A549 (cell line): ENCODE data around the gene RAB3B. TPM values are rescaled to one million over a fixed set of nuclear protein-coding genes. Genes with fewer than 3 reads are reported as not detected.

Source experiments
- ATAC-seq, 2 experiments: fragments of 200-7000 bp in 1 of 2; fragments of >200 bp in 1 of 2; cut with Nextera tagmentation in 1 of 2; cut with Tn5 transposase in 1 of 2; 3 replicates each; pipeline versions ENCODE4 v1.8.0 to v1.9.1; 2018 to 2020; ENCODE audit warnings: mild to moderate bottlenecking in 1 of 2, moderate library complexity in 1 of 2
- CTCF ChIA-PET: fragments of 300-600 bp; sonication (Branson Sonifier 250); formaldehyde crosslinking; extraction: SDS; loops from one replicate; lab custom pipeline; 2021; ENCODE audit warnings: antibody characterized with exemption, inconsistent platforms; lab: Yijun Ruan, JAX
- POLR2A ChIA-PET: fragments of 350-600 bp; formaldehyde crosslinking; extraction: SDS; loops from one replicate; lab custom pipeline; 2021; ENCODE audit warnings: antibody characterized with exemption, inconsistent platforms; lab: Yijun Ruan, JAX
- DNase-seq, 2 experiments: peaks; one replicate each; pipeline versions ENCODE4 v3.0.0 to v3.0.0-alpha.2; 2011 to 2016; ENCODE audit warnings: low read depth in 1 of 2, low spot score in 1 of 2
- FAIRE-seq: peaks from 2 replicates; lab custom pipeline; 2011; peaks lifted over from hg19 to GRCh38; lab: Jason Lieb, UNC
- H3K27ac ChIP-seq, 2 experiments: fragments of >200 bp; sonication (Bioruptor Twin); formaldehyde crosslinking; 3 replicates each; pipeline ENCODE4 v1.5.1; 2016 to 2017
- H3K4me1 ChIP-seq: fragments of >200 bp; sonication (Bioruptor Twin); formaldehyde crosslinking; 3 replicates; pipeline ENCODE4 v1.6.1; 2016
- H3K4me2 ChIP-seq: fragments of >200 bp; sonication (Bioruptor Twin); formaldehyde crosslinking; 3 replicates; pipeline ENCODE4 v1.6.1; 2016
- H3K4me3 ChIP-seq: fragments of >200 bp; sonication (Bioruptor Twin); formaldehyde crosslinking; 3 replicates; pipeline ENCODE4 v1.5.1; 2016
- H3K9me3 ChIP-seq: fragments of >200 bp; sonication (Bioruptor Twin); formaldehyde crosslinking; 3 replicates; pipeline ENCODE4 v1.6.1; 2016
- ATOH8 ChIP-seq: fragments of 250-450 bp; sonication (Bioruptor Pico); IDR thresholded peaks from 2 replicates; pipeline ENCODE4 v1.5.0; 2020; ENCODE audit warnings: low read depth, mild to moderate bottlenecking, moderate library complexity
- BCL3 ChIP-seq: fragments of >200 bp; sonication (Bioruptor Twin); formaldehyde crosslinking; IDR thresholded peaks from 3 replicates; pipeline ENCODE4 v1.6.1; 2016
- CBX2 ChIP-seq: fragments of 200-600 bp; sonication (generic); IDR thresholded peaks from 2 replicates; pipeline ENCODE4 v1.6.1; 2016; ENCODE audit warnings: low read depth, mild to moderate bottlenecking, borderline replicate concordance
- CBX8 ChIP-seq: fragments of 200-600 bp; sonication (generic); IDR thresholded peaks from 2 replicates; pipeline ENCODE4 v1.6.1; 2016
- CHD2 ChIP-seq: fragments of 150-350 bp; IDR thresholded peaks from 2 replicates; pipeline ENCODE4 v1.6.1; 2014; ENCODE audit warnings: low read length; ENCODE audit not compliant: partially characterized antibody
- EHF ChIP-seq: fragments of 250-450 bp; sonication (Bioruptor Pico); IDR thresholded peaks from 2 replicates; pipeline ENCODE4 v1.5.0; 2020; ENCODE audit warnings: mild to moderate bottlenecking
- EHMT2 ChIP-seq: fragments of 200-600 bp; sonication (generic); IDR thresholded peaks from 2 replicates; pipeline ENCODE4 v1.6.1; 2016; ENCODE audit warnings: antibody characterized with exemption, low read depth, mild to moderate bottlenecking, moderate library complexity
- ELK1 ChIP-seq: fragments of 150-350 bp; IDR thresholded peaks from 2 replicates; pipeline ENCODE4 v1.6.1; 2014; ENCODE audit warnings: low read depth, mild to moderate bottlenecking, low read length
- EP300 ChIP-seq, 2 experiments: fragments of >200 bp; sonication (Bioruptor Twin); formaldehyde crosslinking; IDR thresholded peaks; 2 replicates in 1 of 2; 3 replicates in 1 of 2; pipeline ENCODE4 v1.6.1; 2016 to 2017
- ESRRA ChIP-seq: fragments of 150-350 bp; IDR thresholded peaks from 2 replicates; pipeline ENCODE4 v1.6.1; 2014; ENCODE audit warnings: mild to moderate bottlenecking, low read length, borderline replicate concordance
- HDAC2 ChIP-seq: fragments of 200-600 bp; sonication (generic); IDR thresholded peaks from 2 replicates; pipeline ENCODE4 v1.6.1; 2016
- HOXA7 ChIP-seq: fragments of 250-450 bp; sonication (Bioruptor Pico); IDR thresholded peaks from 2 replicates; pipeline ENCODE4 v1.5.0; 2020; ENCODE audit warnings: mild to moderate bottlenecking, moderate library complexity
- HOXB13 ChIP-seq: fragments of 250-450 bp; sonication (Bioruptor Pico); IDR thresholded peaks from 2 replicates; pipeline ENCODE4 v1.5.0; 2020; ENCODE audit warnings: low read depth, mild to moderate bottlenecking, moderate library complexity
- JUNB ChIP-seq: fragments of >200 bp; sonication (Bioruptor Twin); formaldehyde crosslinking; IDR thresholded peaks from 2 replicates; pipeline ENCODE4 v1.6.1; 2016
- KDM1A ChIP-seq: fragments of 200-600 bp; sonication (generic); IDR thresholded peaks from 2 replicates; pipeline ENCODE4 v1.6.1; 2016; ENCODE audit warnings: low read depth, mild to moderate bottlenecking
- MAFK ChIP-seq: fragments of 450-650 bp; IDR thresholded peaks from 2 replicates; pipeline ENCODE4 v1.6.1; 2014; ENCODE audit not compliant: partially characterized antibody
- MAZ ChIP-seq: fragments of 150-350 bp; IDR thresholded peaks from 2 replicates; pipeline ENCODE4 v1.6.1; 2014; ENCODE audit warnings: antibody characterized with exemption, low read depth, low read length, borderline replicate concordance
- MYC ChIP-seq: IDR thresholded peaks from 2 replicates; pipeline ENCODE4 v1.6.1; 2012; ENCODE audit warnings: mild to moderate bottlenecking, inconsistent platforms, low read length, improper control_type of control experiment, borderline replicate concordance
- NFE2L2 ChIP-seq: fragments of 150-350 bp; conservative IDR thresholded peaks from 2 replicates; pipeline ENCODE4 v1.6.1; 2014; ENCODE audit warnings: low read length
- PHF8 ChIP-seq: fragments of 200-600 bp; sonication (generic); IDR thresholded peaks from 2 replicates; pipeline ENCODE4 v1.6.1; 2016; ENCODE audit warnings: low read depth, mild to moderate bottlenecking, antibody characterized with exemption, moderate library complexity, borderline replicate concordance
- RCOR1 ChIP-seq: fragments of 150-350 bp; IDR thresholded peaks from 2 replicates; pipeline ENCODE4 v1.6.1; 2014; ENCODE audit warnings: antibody characterized with exemption, low read length, low read depth
- SREBF2 ChIP-seq: fragments of 450-650 bp; IDR thresholded peaks from 2 replicates; pipeline ENCODE4 v1.6.1; 2014; ENCODE audit warnings: mild to moderate bottlenecking, moderate library complexity
- TFCP2L1 ChIP-seq: fragments of 250-450 bp; sonication (Bioruptor Pico); IDR thresholded peaks from 2 replicates; pipeline ENCODE4 v1.5.0; 2021; ENCODE audit warnings: mild to moderate bottlenecking
- TP53 ChIP-seq: fragments of 250-450 bp; sonication (Bioruptor Pico); IDR thresholded peaks from 2 replicates; pipeline ENCODE4 v1.5.0; 2021; ENCODE audit warnings: mild to moderate bottlenecking, moderate library complexity
- ZC3H11A ChIP-seq: fragments of 450-650 bp; IDR thresholded peaks from 2 replicates; pipeline ENCODE4 v1.6.1; 2014; ENCODE audit warnings: antibody characterized with exemption, mild to moderate bottlenecking
- ZNF302 ChIP-seq: fragments of 250-450 bp; sonication (Bioruptor Pico); IDR thresholded peaks from 2 replicates; pipeline ENCODE4 v1.9.0; 2021; ENCODE audit warnings: inconsistent platforms, mild to moderate bottlenecking, moderate library complexity
- WGBS: methylation state at CpG from one replicate; pipeline ENCODE4 v1.1.6; 2017; ENCODE audit errors: missing lambda C conversion rate; 5-methylcytosine and 5-hydroxymethylcytosine counted together
- polyA plus RNA-seq, 4 experiments: library from polyadenylated mRNA; depleted of rRNA in 3 of 4; stranded (reverse); fragments of >200 nt; fragmentation: RNase III in 1 of 4; extraction: RNeasy Plus Mini Kit Qiagen cat#74134 plus additional on column Dnase treatment in 1 of 4; gene quantifications; 2 replicates in 3 of 4; 3 replicates in 1 of 4; pipeline ENCODE4 v1.2.3, GENCODE V29; 2011 to 2017

Gene RAB3B
- polyA plus RNA-seq, 2 of the 4 experiments (the other 2 are of a cell fraction) = 6.9 to 15.1 TPM

- H3K4me3 ChIP-seq = no peak overlapping the region
- CTCF ChIA-PET = interaction anchor here (0.6 to 2.0 kb wide), 3 partner anchors 10 to 740 kb away, joined by 3 to 6 read pairs (median 3); no protein-coding TSS in a partner anchor
- POLR2A ChIA-PET = no interaction called here
- no peaks in the 10 kb centered on the region for H3K4me1 ChIP-seq
- H3K27ac ChIP-seq = 0 out of 6 replicates have a peak overlapping the region, but pooled peaks of 1 of the 2 experiments have one; percentile 31
- FAIRE-seq = no peak
- no peak for TF ChIP-seq CBX2
- no peak for TF ChIP-seq MYC
- TF ChIP-seq BCL3 = no peak
- no peak for TF ChIP-seq HOXA7
- TF ChIP-seq EHF (CRISPR knock-in tag) = no peak
- TF ChIP-seq NFE2L2 = no peak
- TF ChIP-seq CBX8 = no peak
- TF ChIP-seq ZC3H11A = no peak
- no peak for TF ChIP-seq SREBF2
- no peak for TF ChIP-seq PHF8
- no peak for TF ChIP-seq CHD2
- no peak for TF ChIP-seq MAZ
- no peak for TF ChIP-seq MAFK
- H3K9me3 ChIP-seq = no peaks in the 10 kb centered on the region
- ATAC-seq = no peak
- DNase-seq = no peak
- WGBS = 60% methylated on average over 1 of the region's 1 CpG
- H3K4me2 ChIP-seq = no peak overlapping the region
These were observed 44.2 kb downstream of the RAB3B start for GRCh38 chr1:51946300-51946699.

- POLR2A ChIA-PET = no interaction called here
- TF ChIP-seq HDAC2 (no peak), ZNF302 (CRISPR knock-in tag) (no peak), JUNB (no peak), TFCP2L1 (no peak), HOXB13 (CRISPR knock-in tag) (no peak)
- H3K27ac ChIP-seq = no peak overlapping the region
- no peak for ATAC-seq
- CTCF ChIA-PET = interaction anchor here (1.2 kb wide), 1 partner anchor 11 kb away, joined by 3 read pairs; no protein-coding TSS in a partner anchor
- no peak overlapping the region for H3K4me2 ChIP-seq
- no peak overlapping the region for H3K4me3 ChIP-seq
- H3K9me3 ChIP-seq = peaks cover 4% of the 10 kb centered on the region; the same call in 1 of the 3 replicates
- no peaks in the 10 kb centered on the region for H3K4me1 ChIP-seq
- no peak for FAIRE-seq
- no peak for DNase-seq
These were observed 44.9 kb downstream of the RAB3B start for GRCh38 chr1:51945591-51945990.

GRCh38 chr1:51942281-51942680, 48.2 kb downstream of the RAB3B start:
- ChIA-PET POLR2A (no interaction called here), CTCF (no interaction called here)
- no peak overlapping the region for H3K4me2 ChIP-seq

More at GRCh38 chr1:51942281-51942680, 48.2 kb downstream of the RAB3B start:
- Histone ChIP-seq H3K27ac (no peak overlapping the region), H3K9me3 (peaks cover 4% of the 10 kb centered on the region; the same call in 1 of the 3 replicates), H3K4me1 (no peaks in the 10 kb centered on the region), H3K4me3 (no peak overlapping the region)
- no peak for FAIRE-seq
- 86% methylated on average over 2 of the region's 2 CpGs for WGBS
- no peak for DNase-seq
- ATAC-seq = no peak
- TF ChIP-seq TP53 (CRISPR knock-in tag) = no peak
- TF ChIP-seq ATOH8 (CRISPR knock-in tag) = no peak
- TF ChIP-seq MYC = no peak
- no peak for TF ChIP-seq RCOR1
- no peak for TF ChIP-seq KDM1A
- no peak for TF ChIP-seq ESRRA
- TF ChIP-seq CBX8 = no peak
- no peak for TF ChIP-seq EP300 (IDR thresholded peaks at IDR 0.05)
- TF ChIP-seq ELK1 = no peak
- TF ChIP-seq SREBF2 = no peak
- TF ChIP-seq EHMT2 = no peak
- no peak for TF ChIP-seq CBX2
